GM19467 (cell line): ENCODE measurements around the gene OR4D1.

Source experiments
- ATAC-seq: cut with Tn5 transposase; IDR thresholded peaks from one replicate; pipeline ENCODE4 v1.9.1; 2021; ENCODE audit warnings: mild to moderate bottlenecking, moderate library complexity; ENCODE audit not compliant: unreplicated experiment

OR4D1 gene

DNA sequence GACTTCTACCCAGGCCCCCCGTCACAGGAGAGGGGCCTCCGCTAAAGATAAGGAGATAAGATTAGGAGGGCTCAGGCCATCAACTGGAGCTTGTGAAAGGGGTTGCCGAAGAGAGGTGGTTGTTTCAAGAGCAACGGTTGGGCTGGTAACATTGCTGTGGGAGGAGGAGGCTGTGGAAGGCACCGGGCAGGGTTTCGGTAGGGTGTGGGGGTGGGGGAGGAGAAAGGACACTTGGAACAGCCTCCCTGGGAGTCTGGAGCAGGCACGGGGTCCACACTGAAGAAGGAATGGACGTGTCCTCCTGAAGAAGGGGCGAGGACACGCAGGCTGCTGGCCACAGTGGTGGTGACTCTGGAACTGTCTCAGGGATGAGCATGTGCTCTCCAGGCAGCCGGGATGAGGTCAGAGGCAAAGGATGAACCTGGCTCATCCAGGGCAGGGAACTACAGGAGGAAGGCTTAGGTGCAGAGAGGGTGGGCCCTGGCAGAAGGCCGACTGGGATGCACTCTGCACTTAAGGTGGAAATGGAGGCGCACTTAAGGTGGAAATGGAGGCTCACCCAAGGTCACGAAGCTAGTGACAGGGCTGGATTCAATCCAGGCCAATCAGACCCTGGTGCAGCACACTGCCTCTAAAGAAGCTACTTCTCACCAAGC, 43.2 kb downstream of the OR4D1 start:
- ATAC-seq, result no peak

DNA sequence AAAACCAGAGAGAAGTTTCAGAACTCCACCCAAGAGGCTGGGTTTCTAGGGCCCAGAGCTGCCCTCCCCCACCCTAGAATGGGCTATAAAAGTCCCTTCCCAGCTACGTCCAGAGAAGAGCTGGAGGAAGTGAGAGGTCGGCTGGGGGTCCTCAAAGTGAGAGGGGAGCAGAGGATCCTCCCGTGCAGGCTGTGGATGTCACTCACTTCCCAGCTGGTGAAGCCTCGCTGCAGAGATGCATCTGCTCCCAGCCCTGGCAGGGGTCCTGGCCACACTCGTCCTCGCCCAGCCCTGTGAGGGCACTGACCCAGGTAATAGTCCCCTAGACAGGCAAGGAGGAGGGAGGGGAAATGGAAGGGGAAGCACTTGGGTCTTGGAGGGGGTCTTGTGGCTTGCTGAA, 44.4 kb downstream of the OR4D1 start, which contains the start of gene EPX:
Gene EPX (plus strand): TSS at position 115 of the 400 bp plus-strand sequence. CDS start 121 bp downstream, at position 236.
- no peak for ATAC-seq

GRCh38 chr17:58193641-58194255, 45.6 kb downstream of the OR4D1 start:
- ATAC-seq, result no peak

- ATAC-seq, result no peak
Measured at GRCh38 chr17:58195518-58196123, 47.4 kb downstream of the OR4D1 start.

- ATAC-seq, result no peak
Measured at GRCh38 chr17:58196610-58197009, 48.4 kb downstream of the OR4D1 start.

GRCh38 chr17:58200024-58200633, 51.9 kb downstream of the OR4D1 start:
- no peak for ATAC-seq

GRCh38 chr17:58202859-58203258, 54.7 kb downstream of the OR4D1 start:
- ATAC-seq, result no peak

- ATAC-seq, result no peak
Measured at GRCh38 chr17:58204796-58205195, 56.6 kb downstream of the OR4D1 start.

- ATAC-seq, result no peak
Measured at GRCh38 chr17:58205936-58206335, 57.8 kb downstream of the OR4D1 start.

GRCh38 chr17:58207451-58207850, 59.3 kb downstream of the OR4D1 start:
- no peak for ATAC-seq

DNA sequence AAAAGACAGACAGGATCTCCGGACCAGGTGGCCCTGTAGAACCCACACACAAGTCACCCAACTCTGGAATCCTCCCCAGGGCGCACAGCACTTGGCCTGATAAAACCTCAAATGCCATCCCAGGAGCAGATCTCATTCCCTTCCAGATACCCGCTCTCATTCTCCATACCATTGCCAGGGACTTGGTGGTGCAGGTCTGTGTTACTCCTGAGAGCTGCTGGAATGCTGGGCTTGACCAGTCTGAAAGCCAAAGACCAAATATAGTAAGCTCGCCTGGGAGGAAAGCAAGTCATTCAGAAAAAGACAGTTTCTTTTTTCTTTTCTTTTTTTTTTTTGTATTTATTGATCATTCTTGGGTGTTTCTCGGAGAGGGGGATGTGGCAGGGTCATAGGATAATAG, 60.2 kb downstream of the OR4D1 start:
- no peak for ATAC-seq
